ENCODE data around the gene ENGASE.

The ENGASE gene

GRCh38 chr17:79116575-79117368 lies 42.1 kb downstream of the ENGASE start:
- no peak for DNase-seq

GRCh38 chr17:79117905-79118487 lies 43.4 kb downstream of the ENGASE start:
- no peak for DNase-seq

GRCh38 chr17:79118924-79119323 lies 44.3 kb downstream of the ENGASE start:
- no peak for DNase-seq

GRCh38 chr17:79120259-79120658 lies 45.6 kb downstream of the ENGASE start:
- no peak for DNase-seq

- DNase-seq, result no peak
Measured at GRCh38 chr17:79123988-79124387, 49.4 kb downstream of the ENGASE start.

- DNase-seq, result no peak
Measured at GRCh38 chr17:79124513-79125209, 50.0 kb downstream of the ENGASE start.

- DNase-seq, result no peak
Measured at GRCh38 chr17:79125503-79125902, 50.9 kb downstream of the ENGASE start.

GRCh38 chr17:79126139-79126538 lies 51.5 kb downstream of the ENGASE start:
- DNase-seq, result no peak

- DNase-seq, result no peak
Measured at GRCh38 chr17:79127534-79128135, 53.0 kb downstream of the ENGASE start.

GRCh38 chr17:79129523-79129922 lies 54.9 kb downstream of the ENGASE start:
- DNase-seq, result no peak

- DNase-seq, result no peak
Measured at GRCh38 chr17:79130536-79131273, 56.1 kb downstream of the ENGASE start.

- no peak for DNase-seq
Measured at GRCh38 chr17:79131274-79131635, 56.6 kb downstream of the ENGASE start.

GRCh38 chr17:79131701-79132100 lies 57.1 kb downstream of the ENGASE start:
- no peak for DNase-seq

- no peak for DNase-seq
Measured at GRCh38 chr17:79132271-79133064, 57.8 kb downstream of the ENGASE start.

- DNase-seq, result no peak
Measured at GRCh38 chr17:79133214-79133613, 58.6 kb downstream of the ENGASE start.

- DNase-seq, result no peak
Measured at GRCh38 chr17:79133985-79134384, 59.4 kb downstream of the ENGASE start.

- DNase-seq, result no peak
Measured at GRCh38 chr17:79135011-79135410, 60.4 kb downstream of the ENGASE start.

- no peak for DNase-seq
Measured at GRCh38 chr17:79135628-79136405, 61.2 kb downstream of the ENGASE start.

Data from retina (tissue), 1 donor.